Peyer's patch (tissue), 4 donors: Measurements from ENCODE around the gene ZMYM1. TPM values are rescaled to one million over a fixed set of nuclear protein-coding genes. Genes with fewer than 3 reads are reported as not detected.

Experiments used
- DNase-seq, 3 donors: peaks; one replicate each; pipeline ENCODE4 v3.0.0-alpha.2; 2017 to 2019
- H3K27ac ChIP-seq, 4 donors: fragments of 200-600 bp; sonication (generic); one replicate each; pipeline ENCODE4 v1.5.1; 2016 to 2019
- H3K27me3 ChIP-seq, 2 donors: fragments of 200-600 bp; sonication (generic); one replicate each; pipeline ENCODE4 v1.5.1; 2019
- H3K36me3 ChIP-seq, 3 donors: fragments of 200-600 bp; sonication (generic); one replicate each; pipeline ENCODE4 v1.5.1; 2016 to 2019
- H3K4me1 ChIP-seq, 4 donors: fragments of 200-600 bp; sonication (generic); one replicate each; pipeline ENCODE4 v1.5.1; 2016 to 2019
- H3K4me3 ChIP-seq, 4 donors: fragments of 200-600 bp; sonication (generic); 1 replicate in 3 of 4; 2 replicates in 1 of 4; pipeline ENCODE4 v1.5.1; 2016 to 2019; ENCODE audit warnings: mild to moderate bottlenecking in 1 of 4
- H3K9me3 ChIP-seq, 4 donors: fragments of 200-600 bp; sonication (generic); one replicate each; pipeline ENCODE4 v1.5.1; 2016 to 2019; ENCODE audit warnings: mild to moderate bottlenecking in 1 of 4
- CTCF ChIP-seq, 6 experiments: fragments of 450-650 bp in 4 of 6; fragments of 200-600 bp in 2 of 6; sonication (generic) in 1 of 6; IDR thresholded peaks; one replicate each; pipeline ENCODE4 v1.5.1; 2017 to 2019; ENCODE audit warnings: antibody characterized with exemption in 6 of 6, mild to moderate bottlenecking in 3 of 6, moderate library complexity in 1 of 6
- POLR2A ChIP-seq, 2 donors: fragments of 450-650 bp; IDR thresholded peaks; one replicate each; pipeline ENCODE4 v1.5.1; 2017; ENCODE audit warnings: antibody characterized with exemption in 2 of 2, mild to moderate bottlenecking in 2 of 2, moderate library complexity in 2 of 2
- total RNA-seq, 4 donors: library from RNA; depleted of rRNA; stranded (reverse); fragments of >200 nt; gene quantifications; one replicate each; pipeline ENCODE4 v1.1.0, GENCODE V29; 2016

Gene ZMYM1
- total RNA-seq: 10 to 100 TPM in 3 of 4 donors, 1 to 10 TPM in 1; 9.6 to 44.6 (median 13.1) TPM

- H3K9me3 ChIP-seq: no peaks in the 10 kb centered on the region
- peak within 1 kb of the TSS; percentile 56 to 93 (median 72) for H3K4me3 ChIP-seq
- H3K27me3 ChIP-seq: no peaks in the 10 kb centered on the region
- TF ChIP-seq POLR2A (IDR thresholded peaks at IDR 0.05) (peak; percentile 25 to 49), CTCF (IDR thresholded peaks at IDR 0.05) (no peak)
- peaks cover 0 to 9% (median 0%) of the 10 kb centered on the region in 4 donors for H3K4me1 ChIP-seq
- DNase-seq: peak; percentile 80 to 93 (median 86)
- peak within 1 kb of the TSS; percentile 82 to 97 (median 90) for H3K27ac ChIP-seq
- H3K36me3 ChIP-seq: no peaks in the 10 kb centered on the region
These were observed at the start of gene ZMYM1 for GRCh38 chr1:35079003-35079930. TSS of gene ZMYM1 (plus strand) at chr1:35079385. CDS start at chr1:35093988, 14,603 bp downstream.

- DNase-seq: no peak
- H3K27me3 ChIP-seq: no peaks in the 10 kb centered on the region
- H3K27ac ChIP-seq: no peak overlapping the region
- peaks cover 0 to 12% (median 5%) of the 10 kb centered on the region in 4 donors for H3K4me1 ChIP-seq
- no peak for TF ChIP-seq CTCF (IDR thresholded peaks at IDR 0.05)
- no peak for TF ChIP-seq POLR2A (IDR thresholded peaks at IDR 0.05)
- no peaks in the 10 kb centered on the region for H3K9me3 ChIP-seq
- peak overlapping the region in 2 of 4 donors; percentile 73 to 75 for H3K4me3 ChIP-seq
- H3K36me3 ChIP-seq: no peaks in the 10 kb centered on the region
These were observed 49.4 kb upstream of the ZMYM1 start for GRCh38 chr1:35029761-35030160.

GRCh38 chr1:35030338-35030737 is 48.8 kb upstream of the ZMYM1 start:
- peaks cover 0 to 12% (median 5%) of the 10 kb centered on the region in 4 donors for H3K4me1 ChIP-seq
- no peaks in the 10 kb centered on the region for H3K36me3 ChIP-seq
- H3K27ac ChIP-seq: peak overlapping the region in 2 of 4 donors; percentile 82 to 85
- H3K9me3 ChIP-seq: no peaks in the 10 kb centered on the region
- H3K4me3 ChIP-seq: peak overlapping the region; percentile 70 to 75 (median 74)
- H3K27me3 ChIP-seq: no peaks in the 10 kb centered on the region
- TF ChIP-seq CTCF (IDR thresholded peaks at IDR 0.05): no peak
- no peak for TF ChIP-seq POLR2A (IDR thresholded peaks at IDR 0.05)
- no peak for DNase-seq

- H3K4me3 ChIP-seq: peak overlapping the region; percentile 70 to 75 (median 74)
- peak; percentile 23 to 58 (median 51) for DNase-seq
- H3K36me3 ChIP-seq: no peaks in the 10 kb centered on the region
- no peaks in the 10 kb centered on the region for H3K9me3 ChIP-seq
- no peak for TF ChIP-seq POLR2A (IDR thresholded peaks at IDR 0.05)
- no peak for TF ChIP-seq CTCF (IDR thresholded peaks at IDR 0.05)
- H3K27me3 ChIP-seq: no peaks in the 10 kb centered on the region
- peak overlapping the region; percentile 82 to 95 (median 89) for H3K27ac ChIP-seq
- H3K4me1 ChIP-seq: peaks cover 0 to 12% (median 5%) of the 10 kb centered on the region in 4 donors
These were observed 48.3 kb upstream of the ZMYM1 start for GRCh38 chr1:35030756-35031446.

- H3K4me1 ChIP-seq: peaks cover 0 to 12% (median 5%) of the 10 kb centered on the region in 4 donors
- peak overlapping the region in 1 of 4 donors; percentile 93 for H3K27ac ChIP-seq
- H3K4me3 ChIP-seq: peak overlapping the region in 1 of 4 donors; percentile 75
- no peaks in the 10 kb centered on the region for H3K36me3 ChIP-seq
- no peak for DNase-seq
- H3K9me3 ChIP-seq: no peaks in the 10 kb centered on the region
- H3K27me3 ChIP-seq: no peaks in the 10 kb centered on the region
- TF ChIP-seq CTCF (IDR thresholded peaks at IDR 0.05) (no peak), POLR2A (IDR thresholded peaks at IDR 0.05) (no peak)
These were observed 46.8 kb upstream of the ZMYM1 start for GRCh38 chr1:35032384-35032739.
